GM13976 (cell line): ENCODE measurements around the gene SHROOM2.

Experiments
- DNase-seq: peaks from one replicate; pipeline ENCODE4 v3.0.0; 2012; ENCODE audit warnings: low spot score
- in situ Hi-C: fragments of 300-500 bp; cut with MboI; formaldehyde crosslinking; loops from one replicate; pipeline ENCODE4 v1.12.0; 2022; ENCODE audit warnings: low sequenced_read_pairs, mixed read lengths, inconsistent platforms; ENCODE audit not compliant: unreplicated experiment
- TF ChIP-seq, protein P1 (sequence below): IDR thresholded peaks from 2 replicates; pipeline ENCODE4 v1.5.1; 2012; ENCODE audit warnings: borderline replicate concordance, mild to moderate bottlenecking; ENCODE audit not compliant: insufficient read depth; ENCODE audit errors: extremely low read depth, missing control alignments, control extremely low read depth

Gene SHROOM2

DNA sequence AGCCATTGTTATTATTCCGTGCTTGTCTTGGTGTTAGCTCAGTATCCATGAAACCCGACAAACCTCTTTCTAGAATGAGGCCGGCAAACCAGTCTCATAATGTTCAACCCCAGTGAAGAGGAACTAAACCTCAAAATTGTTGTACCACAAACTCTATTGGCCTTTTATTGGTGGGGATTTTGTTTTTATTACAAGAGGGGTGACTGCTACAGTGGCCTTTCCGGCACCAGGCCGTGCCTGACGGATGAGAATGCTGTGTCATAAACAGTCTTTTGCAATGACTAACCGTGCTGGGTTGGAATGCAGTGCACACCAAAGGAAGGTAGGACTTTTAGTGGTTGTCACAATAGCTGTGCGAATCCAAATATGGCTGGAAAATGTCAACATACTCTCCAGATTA lies 60.8 kb downstream of the SHROOM2 start:
- no peak for DNase-seq
- in situ Hi-C loops: no loop called here
- TF ChIP-seq, protein P1, sequence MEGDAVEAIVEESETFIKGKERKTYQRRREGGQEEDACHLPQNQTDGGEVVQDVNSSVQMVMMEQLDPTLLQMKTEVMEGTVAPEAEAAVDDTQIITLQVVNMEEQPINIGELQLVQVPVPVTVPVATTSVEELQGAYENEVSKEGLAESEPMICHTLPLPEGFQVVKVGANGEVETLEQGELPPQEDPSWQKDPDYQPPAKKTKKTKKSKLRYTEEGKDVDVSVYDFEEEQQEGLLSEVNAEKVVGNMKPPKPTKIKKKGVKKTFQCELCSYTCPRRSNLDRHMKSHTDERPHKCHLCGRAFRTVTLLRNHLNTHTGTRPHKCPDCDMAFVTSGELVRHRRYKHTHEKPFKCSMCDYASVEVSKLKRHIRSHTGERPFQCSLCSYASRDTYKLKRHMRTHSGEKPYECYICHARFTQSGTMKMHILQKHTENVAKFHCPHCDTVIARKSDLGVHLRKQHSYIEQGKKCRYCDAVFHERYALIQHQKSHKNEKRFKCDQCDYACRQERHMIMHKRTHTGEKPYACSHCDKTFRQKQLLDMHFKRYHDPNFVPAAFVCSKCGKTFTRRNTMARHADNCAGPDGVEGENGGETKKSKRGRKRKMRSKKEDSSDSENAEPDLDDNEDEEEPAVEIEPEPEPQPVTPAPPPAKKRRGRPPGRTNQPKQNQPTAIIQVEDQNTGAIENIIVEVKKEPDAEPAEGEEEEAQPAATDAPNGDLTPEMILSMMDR: no peak

DNA sequence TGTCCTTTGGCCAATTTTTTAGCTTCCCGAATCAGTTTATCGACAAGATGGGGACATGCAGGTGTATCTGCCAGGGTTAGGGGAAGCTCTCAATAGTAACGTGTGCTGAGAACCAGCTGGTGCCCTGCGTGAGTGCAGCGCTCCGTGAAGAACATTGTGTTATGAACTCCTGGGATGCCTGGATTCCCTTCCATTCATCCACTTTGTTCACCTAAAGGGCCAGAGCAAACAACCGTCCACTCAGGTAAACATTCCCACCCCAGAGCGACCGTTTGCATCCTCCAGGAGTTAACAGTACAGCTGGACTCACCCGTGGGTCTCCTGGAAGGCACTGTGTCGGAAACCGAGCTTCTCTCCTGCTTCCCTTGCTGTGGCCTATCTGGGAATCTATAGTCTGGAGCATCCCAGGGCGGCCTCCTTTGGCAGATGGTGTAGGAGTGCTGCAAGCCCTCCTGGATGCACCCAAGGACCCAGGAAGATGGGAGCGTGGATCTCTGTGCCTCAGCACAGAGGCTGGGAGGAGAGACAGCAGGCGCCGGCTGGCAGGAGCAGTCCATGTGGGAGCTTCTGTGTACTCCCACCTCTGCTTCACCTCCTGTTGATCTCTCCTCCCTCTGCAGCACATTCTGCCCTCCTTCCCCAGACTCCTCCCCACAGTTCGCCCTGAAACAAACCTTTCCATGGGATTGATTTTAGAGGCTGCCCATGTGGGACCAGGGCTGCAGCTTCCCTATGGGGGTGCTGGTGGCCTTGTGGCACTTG lies 62.7 kb downstream of the SHROOM2 start:
- in situ Hi-C loops: no loop called here
- TF ChIP-seq, protein P1: no peak
- no peak for DNase-seq

DNA sequence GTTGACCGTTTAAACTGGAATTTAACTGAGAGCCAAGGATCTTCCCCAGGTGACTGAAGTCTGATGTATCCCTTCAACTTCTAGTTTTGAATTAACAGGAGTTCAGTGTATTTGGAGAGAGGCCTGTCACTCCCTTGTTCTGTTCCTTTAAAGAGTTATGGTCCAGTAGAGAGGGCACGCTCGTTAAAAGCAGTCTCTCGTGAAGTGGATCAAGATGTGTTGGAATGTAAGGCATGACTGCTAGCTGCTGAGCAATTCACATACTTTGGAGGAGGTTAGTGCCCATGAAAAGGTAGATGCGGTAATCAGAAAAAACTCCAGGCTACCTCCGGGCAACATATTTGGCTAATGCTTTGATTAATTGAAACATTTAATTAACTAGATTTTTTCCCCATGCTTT lies 65.7 kb downstream of the SHROOM2 start:
- in situ Hi-C loops: no loop called here
- no peak for DNase-seq
- TF ChIP-seq, protein P1: no peak

GRCh38 chrX:9853307-9853706 lies 67.1 kb downstream of the SHROOM2 start:
- in situ Hi-C loops: no loop called here
- TF ChIP-seq, protein P1: no peak
- DNase-seq: no peak

- DNase-seq: no peak
- in situ Hi-C loops: no loop called here
- TF ChIP-seq, protein P1: no peak
These were observed 69.5 kb downstream of the SHROOM2 start for GRCh38 chrX:9855561-9856283.

GRCh38 chrX:9856588-9856987 lies 70.4 kb downstream of the SHROOM2 start:
- TF ChIP-seq, protein P1: no peak
- in situ Hi-C loops: no loop called here
- no peak for DNase-seq
